ENCODE results near the gene SLIT1.

SLIT1 gene

DNA sequence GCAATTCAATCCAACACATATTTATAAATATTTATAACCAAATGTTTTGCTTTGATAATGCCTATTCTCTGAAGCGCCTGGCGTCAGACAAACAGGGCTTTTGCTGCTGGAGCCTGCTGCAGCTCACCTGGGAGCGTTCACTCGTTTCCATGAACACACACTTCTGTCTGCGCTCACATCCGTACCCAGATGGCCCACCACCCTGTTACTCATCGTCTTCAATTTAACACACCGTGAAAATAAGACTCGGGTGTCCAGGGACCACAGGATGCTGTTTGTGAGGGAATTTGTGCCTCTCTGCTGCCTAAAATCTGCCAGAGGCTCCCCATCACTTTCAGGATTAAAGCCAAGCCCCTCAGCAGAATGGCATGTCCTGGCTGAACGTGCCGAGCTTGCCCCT is 74.1 kb downstream of the SLIT1 start:
- Mint-ChIP-seq H3K27ac (no peak overlapping the region), H3K36me3 (no peaks in the 10 kb centered on the region), H3K4me3 (no peak overlapping the region), H3K4me1 (no peaks in the 10 kb centered on the region), H3K27me3 (peaks cover 42 to 59% of the 10 kb centered on the region in 2 donors), H3K9me3 (no peaks in the 10 kb centered on the region)
- ATAC-seq (replicated peaks) (no peak), DNase-seq (no peak)

DNA sequence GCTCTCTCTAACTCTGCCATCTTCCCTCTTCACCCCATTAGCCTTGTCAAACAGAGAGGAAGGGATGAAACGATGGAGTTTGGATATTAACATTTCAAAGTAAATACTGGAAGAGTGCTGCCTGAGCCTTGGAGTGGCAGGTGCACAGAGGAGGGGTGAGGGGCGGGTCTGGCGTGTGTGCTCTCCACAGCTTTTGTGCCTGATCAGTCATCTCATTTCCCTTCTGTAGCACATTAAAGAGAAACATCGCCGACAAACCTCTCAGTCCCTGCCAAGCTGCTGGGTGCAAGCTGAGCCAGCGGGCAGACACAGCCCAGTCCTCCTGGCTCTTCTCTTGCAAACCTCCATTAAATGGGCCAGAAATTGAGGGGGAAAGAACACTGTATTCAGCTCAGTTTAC is 76.2 kb downstream of the SLIT1 start:
- Mint-ChIP-seq H3K27me3 (peaks cover 37 to 47% of the 10 kb centered on the region in 2 donors), H3K9me3 (no peaks in the 10 kb centered on the region), H3K4me3 (no peak overlapping the region), H3K36me3 (no peaks in the 10 kb centered on the region), H3K4me1 (no peaks in the 10 kb centered on the region), H3K27ac (no peak overlapping the region)
- DNase-seq (no peak), ATAC-seq (replicated peaks) (no peak)

GRCh38 chr10:97107551-97107950 is 78.2 kb downstream of the SLIT1 start:
- ATAC-seq (replicated peaks): no peak
- no peak overlapping the region for H3K4me3 Mint-ChIP-seq
- H3K36me3 Mint-ChIP-seq: no peaks in the 10 kb centered on the region
- H3K27me3 Mint-ChIP-seq: peaks cover 35 to 47% of the 10 kb centered on the region in 2 donors
- H3K4me1 Mint-ChIP-seq: no peaks in the 10 kb centered on the region
- DNase-seq: no peak
- H3K27ac Mint-ChIP-seq: no peak overlapping the region
- no peaks in the 10 kb centered on the region for H3K9me3 Mint-ChIP-seq

DNA sequence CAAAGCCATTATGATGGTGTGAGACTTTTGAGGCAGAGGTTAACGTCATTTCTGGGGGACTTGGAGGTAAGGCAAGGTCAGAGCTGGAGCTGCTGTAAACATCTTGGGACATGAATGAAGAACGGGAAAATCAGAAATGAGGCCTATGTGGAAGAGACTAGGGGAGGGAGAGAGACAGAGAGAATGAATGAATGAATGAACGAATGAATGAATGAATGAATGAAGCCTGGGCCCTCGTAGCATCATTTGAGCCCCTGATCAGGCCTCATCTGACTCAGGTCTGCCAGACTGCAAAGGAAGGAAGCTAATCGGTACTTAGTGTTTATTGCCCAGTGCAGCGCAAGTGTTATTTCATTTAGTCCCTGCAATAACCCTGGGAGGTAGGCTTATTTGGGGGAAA is 79.6 kb downstream of the SLIT1 start:
- Mint-ChIP-seq H3K9me3 (no peaks in the 10 kb centered on the region), H3K27ac (no peak overlapping the region), H3K27me3 (peaks cover 27 to 41% of the 10 kb centered on the region in 2 donors), H3K4me3 (no peak overlapping the region), H3K4me1 (no peaks in the 10 kb centered on the region), H3K36me3 (no peaks in the 10 kb centered on the region)
- DNase-seq: no peak
- ATAC-seq (replicated peaks): no peak

DNA sequence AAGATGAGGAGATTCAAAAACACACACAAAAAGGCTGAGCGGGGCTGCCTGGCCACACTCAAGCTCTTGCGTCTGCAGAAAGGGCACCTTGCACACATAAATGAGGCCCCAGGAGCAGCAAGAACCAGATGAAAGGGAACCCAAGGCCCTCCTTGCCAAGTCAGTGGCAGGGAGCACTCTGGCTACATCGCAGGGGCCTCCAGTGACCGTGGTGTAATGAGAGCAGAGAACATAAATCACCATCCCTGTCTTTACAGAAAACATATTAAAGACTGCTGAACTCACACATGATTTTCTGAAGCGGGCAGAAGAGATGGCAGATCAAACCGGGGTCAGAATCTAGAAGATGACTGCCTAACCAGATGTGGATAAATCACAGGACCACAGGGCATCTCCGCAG is 80.5 kb downstream of the SLIT1 start:
- DNase-seq (no peak), ATAC-seq (replicated peaks) (no peak)
- Mint-ChIP-seq H3K27ac (no peak overlapping the region), H3K4me1 (peaks cover 3 to 5% of the 10 kb centered on the region in 2 donors), H3K27me3 (peaks cover 27 to 38% of the 10 kb centered on the region in 2 donors), H3K4me3 (no peak overlapping the region), H3K36me3 (no peaks in the 10 kb centered on the region), H3K9me3 (no peaks in the 10 kb centered on the region)

DNA sequence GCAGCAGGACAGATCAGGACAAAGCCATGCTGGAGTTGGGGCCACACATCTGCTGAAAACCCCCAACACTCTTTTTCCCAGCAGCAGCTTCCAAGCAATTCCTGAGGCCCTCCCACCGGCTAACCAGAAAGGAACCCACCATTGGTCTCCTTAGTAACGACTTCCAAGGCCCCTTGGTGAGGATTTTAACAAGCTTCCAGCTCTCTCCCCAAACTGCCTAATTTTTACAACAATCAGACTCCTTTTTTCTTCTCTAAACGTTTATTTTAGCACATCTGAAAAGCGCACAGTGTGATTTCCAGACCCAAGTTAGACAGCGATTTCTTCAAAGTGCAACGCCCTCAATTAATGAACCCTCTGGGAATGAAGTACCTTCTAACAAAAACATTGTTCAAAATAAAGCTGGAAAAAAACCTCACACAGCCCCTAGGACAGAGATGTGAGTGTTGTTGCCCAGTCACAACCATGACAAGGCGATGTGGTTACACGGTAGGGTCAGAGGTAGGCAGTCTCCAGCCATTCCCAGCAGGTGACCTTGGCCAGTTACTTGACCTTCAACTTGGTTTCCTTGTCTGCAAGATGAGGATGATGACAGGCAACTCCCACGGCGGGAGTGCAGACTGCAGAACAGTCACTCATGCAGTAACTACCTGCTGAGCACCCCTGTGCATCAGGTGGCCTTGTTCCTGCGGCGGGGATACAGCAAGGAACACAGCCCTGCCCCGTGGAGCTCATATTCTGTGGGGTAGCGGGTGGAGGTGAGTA is 82.3 kb downstream of the SLIT1 start:
- Mint-ChIP-seq H3K9me3 (no peaks in the 10 kb centered on the region), H3K4me3 (no peak overlapping the region), H3K4me1 (peaks cover 3 to 5% of the 10 kb centered on the region in 2 donors), H3K27me3 (peaks cover 21 to 37% of the 10 kb centered on the region in 2 donors), H3K27ac (no peak overlapping the region), H3K36me3 (no peaks in the 10 kb centered on the region)
- DNase-seq (no peak), ATAC-seq (replicated peaks) (no peak)

- H3K4me3 Mint-ChIP-seq: no peak overlapping the region
- H3K27me3 Mint-ChIP-seq: peaks cover 24 to 37% of the 10 kb centered on the region in 2 donors
- no peaks in the 10 kb centered on the region for H3K36me3 Mint-ChIP-seq
- H3K9me3 Mint-ChIP-seq: no peaks in the 10 kb centered on the region
- ATAC-seq (replicated peaks) (no peak), DNase-seq (no peak)
- H3K4me1 Mint-ChIP-seq: peaks cover 3 to 5% of the 10 kb centered on the region in 2 donors
- no peak overlapping the region for H3K27ac Mint-ChIP-seq
These were observed 83.3 kb downstream of the SLIT1 start for GRCh38 chr10:97102441-97102840.

- H3K9me3 Mint-ChIP-seq: no peaks in the 10 kb centered on the region
- H3K4me1 Mint-ChIP-seq: peaks cover 5 to 13% of the 10 kb centered on the region in 2 donors
- H3K4me3 Mint-ChIP-seq: no peak overlapping the region
- H3K36me3 Mint-ChIP-seq: no peaks in the 10 kb centered on the region
- peaks cover 35 to 45% of the 10 kb centered on the region in 2 donors for H3K27me3 Mint-ChIP-seq
- peak in 1 of 2 donors; percentile 47 for ATAC-seq (replicated peaks)
- H3K27ac Mint-ChIP-seq: no peak overlapping the region
- no peak for DNase-seq
These were observed 84.4 kb downstream of the SLIT1 start for GRCh38 chr10:97101166-97101940.

GRCh38 chr10:97100657-97101056 is 85.1 kb downstream of the SLIT1 start:
- peak in 1 of 2 donors; percentile 25 for ATAC-seq (replicated peaks)
- no peaks in the 10 kb centered on the region for H3K36me3 Mint-ChIP-seq
- peaks cover 7 to 20% of the 10 kb centered on the region in 2 donors for H3K4me1 Mint-ChIP-seq
- H3K27me3 Mint-ChIP-seq: peaks cover 42 to 50% of the 10 kb centered on the region in 2 donors
- no peaks in the 10 kb centered on the region for H3K9me3 Mint-ChIP-seq
- H3K4me3 Mint-ChIP-seq: no peak overlapping the region
- no peak overlapping the region for H3K27ac Mint-ChIP-seq
- DNase-seq: no peak

- H3K36me3 Mint-ChIP-seq: no peaks in the 10 kb centered on the region
- H3K27ac Mint-ChIP-seq: no peak overlapping the region
- no peak overlapping the region for H3K4me3 Mint-ChIP-seq
- H3K27me3 Mint-ChIP-seq: peaks cover 49 to 54% of the 10 kb centered on the region in 2 donors
- H3K9me3 Mint-ChIP-seq: no peaks in the 10 kb centered on the region
- DNase-seq (no peak), ATAC-seq (replicated peaks) (no peak)
- peaks cover 7 to 21% of the 10 kb centered on the region in 2 donors for H3K4me1 Mint-ChIP-seq
These were observed 85.9 kb downstream of the SLIT1 start for GRCh38 chr10:97099868-97100267.

- Mint-ChIP-seq H3K27me3 (peaks cover 52 to 55% of the 10 kb centered on the region in 2 donors), H3K27ac (no peak overlapping the region), H3K4me3 (no peak overlapping the region), H3K4me1 (peaks cover 7 to 21% of the 10 kb centered on the region in 2 donors), H3K36me3 (no peaks in the 10 kb centered on the region), H3K9me3 (no peaks in the 10 kb centered on the region)
- ATAC-seq (replicated peaks) (no peak), DNase-seq (no peak)
These were observed 86.7 kb downstream of the SLIT1 start for GRCh38 chr10:97099089-97099488.

DNA sequence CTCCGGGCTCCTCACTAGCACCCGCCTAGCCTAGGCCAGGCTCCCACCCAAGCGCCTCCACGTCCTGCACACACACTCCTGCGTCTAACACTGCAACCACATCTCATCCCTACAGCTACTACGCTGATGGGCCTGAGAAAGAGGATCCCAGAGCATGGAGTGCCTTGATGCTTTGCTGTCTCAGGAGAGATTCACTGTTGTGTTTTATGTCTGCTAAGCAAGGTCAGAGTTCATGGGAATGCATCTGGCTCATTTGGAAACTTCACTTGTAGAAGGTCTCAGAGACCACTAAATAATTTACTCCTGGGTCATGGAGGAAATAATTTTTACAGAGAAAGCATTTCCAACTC is 88.7 kb downstream of the SLIT1 start:
- no peak overlapping the region for H3K4me3 Mint-ChIP-seq
- H3K9me3 Mint-ChIP-seq: no peaks in the 10 kb centered on the region
- DNase-seq (no peak), ATAC-seq (replicated peaks) (no peak)
- no peaks in the 10 kb centered on the region for H3K36me3 Mint-ChIP-seq
- H3K27me3 Mint-ChIP-seq: peaks cover 55 to 64% of the 10 kb centered on the region in 2 donors
- H3K27ac Mint-ChIP-seq: no peak overlapping the region
- H3K4me1 Mint-ChIP-seq: peaks cover 7 to 21% of the 10 kb centered on the region in 2 donors

DNA sequence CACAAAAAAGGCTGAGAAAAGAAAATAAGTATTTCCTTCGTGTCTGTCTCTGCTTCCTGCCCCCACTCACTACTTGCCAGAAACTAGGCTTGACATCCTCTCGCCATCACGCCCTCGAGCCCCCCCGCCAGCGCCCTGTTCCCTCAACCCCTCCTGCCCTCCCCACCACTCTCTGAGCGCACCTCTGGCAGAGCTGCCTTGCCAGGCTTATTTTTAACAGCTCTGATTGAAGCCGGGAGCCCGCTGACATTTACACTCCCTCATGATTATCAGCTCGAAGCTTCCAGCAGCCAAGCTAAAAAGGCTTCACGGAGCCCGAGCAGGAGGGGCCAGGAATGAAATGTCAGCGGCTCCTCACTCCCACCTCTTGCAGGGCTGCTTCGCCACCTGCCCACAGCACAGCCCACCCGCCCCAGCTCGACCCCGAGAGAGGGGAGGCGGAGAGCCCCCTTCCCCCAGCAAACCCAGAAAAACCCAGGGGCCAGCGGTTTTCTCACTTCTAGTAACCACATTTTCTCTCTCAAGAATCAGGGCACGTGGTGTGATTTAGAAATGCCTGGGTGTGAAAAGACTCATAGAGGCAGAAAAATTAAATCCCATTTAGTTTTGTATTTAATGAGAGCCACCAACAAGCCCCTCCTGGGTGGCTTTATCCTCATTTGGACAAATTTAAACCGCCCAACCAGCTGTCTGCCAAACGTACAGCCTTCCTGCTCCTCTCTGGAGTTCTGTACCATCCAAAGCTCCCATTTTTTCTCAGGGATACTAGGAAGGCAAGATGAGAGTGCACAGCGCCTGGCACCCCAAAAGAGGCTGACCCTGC is 89.3 kb downstream of the SLIT1 start:
- Mint-ChIP-seq H3K27me3 (peaks cover 58 to 70% of the 10 kb centered on the region in 2 donors), H3K9me3 (no peaks in the 10 kb centered on the region), H3K4me3 (peak overlapping the region in 1 of 2 donors; percentile 46), H3K4me1 (peaks cover 7 to 21% of the 10 kb centered on the region in 2 donors), H3K27ac (no peak overlapping the region), H3K36me3 (no peaks in the 10 kb centered on the region)
- DNase-seq (no peak), ATAC-seq (replicated peaks) (peak in 1 of 2 donors; percentile 31)

DNA sequence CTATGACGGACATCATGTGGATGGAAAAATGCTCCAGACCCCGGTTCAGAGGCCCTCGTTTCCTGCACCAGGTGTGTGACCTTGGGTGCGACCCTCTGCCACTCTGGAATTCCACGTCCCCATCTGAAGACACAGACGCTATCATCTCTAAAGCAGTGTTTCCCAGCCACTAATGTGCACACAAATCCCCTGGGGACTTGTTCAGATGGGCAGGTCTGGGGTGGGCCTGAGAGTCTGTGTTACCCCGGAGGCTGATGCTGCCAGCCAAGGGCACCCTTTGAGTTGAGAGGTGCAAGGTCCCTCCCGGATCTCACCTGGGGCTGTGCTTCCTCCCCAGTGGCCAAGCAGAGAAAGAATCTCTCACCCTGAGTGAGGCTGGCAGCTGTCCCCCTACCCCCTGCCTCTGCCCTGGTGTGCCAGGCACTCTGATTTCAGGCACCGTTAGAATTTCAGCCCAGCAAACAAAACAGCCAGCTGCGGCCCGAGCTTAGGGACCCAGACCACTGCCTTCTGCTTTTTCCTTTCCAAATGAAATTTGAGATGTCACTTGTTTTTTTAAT is 90.0 kb downstream of the SLIT1 start:
- peaks cover 62 to 76% of the 10 kb centered on the region in 2 donors for H3K27me3 Mint-ChIP-seq
- no peak overlapping the region for H3K27ac Mint-ChIP-seq
- peak overlapping the region in 1 of 2 donors; percentile 46 for H3K4me3 Mint-ChIP-seq
- H3K9me3 Mint-ChIP-seq: no peaks in the 10 kb centered on the region
- peaks cover 6 to 17% of the 10 kb centered on the region in 2 donors for H3K4me1 Mint-ChIP-seq
- no peak for DNase-seq
- ATAC-seq (replicated peaks): peak; percentile 16 to 21
- H3K36me3 Mint-ChIP-seq: no peaks in the 10 kb centered on the region
